ENCODE data around the gene EDN2. TPM values are rescaled to one million over a fixed set of nuclear protein-coding genes. Genes with fewer than 3 reads are reported as not detected.

EDN2 gene
- total RNA-seq, 1 experiment from 2014 or later, result 0.24 TPM

GRCh38 chr1:41483001-41483850 lies 1.3 kb downstream of the EDN2 start:
- Histone ChIP-seq H2BK20ac (ENCODE audit: low read depth, low read length, poor library complexity, severe bottlenecking) (no peak overlapping the region), H2BK12ac (ENCODE audit: insufficient read length, low read depth, low read length) (no peak overlapping the region), H2BK5ac (ENCODE audit: insufficient read length, low read length) (no peak overlapping the region), H2BK120ac (ENCODE audit: low read depth, low read length, poor library complexity, severe bottlenecking) (no peak overlapping the region), H3K27me3 (ENCODE audit: insufficient read depth, low read length) (no peaks in the 10 kb centered on the region), H3K4me2 (ENCODE audit: insufficient read depth, insufficient read length, low read length) (no peak overlapping the region), H3K18ac (ENCODE audit: insufficient read length, low read depth, low read length) (no peak overlapping the region), H4K91ac (ENCODE audit: insufficient read length, low read depth, low read length) (no peak overlapping the region), H3K23me2 (ENCODE audit: insufficient read length, low read depth, low read length, poor library complexity, severe bottlenecking) (no peaks in the 10 kb centered on the region), H3K4ac (ENCODE audit: low read depth, low read length) (no peak overlapping the region), H2AK5ac (ENCODE audit: insufficient read length, low read length) (no peak overlapping the region), H3T11ph (ENCODE audit: low read length) (no peak overlapping the region), H3K4me1 (ENCODE audit: insufficient read depth, low read length) (no peaks in the 10 kb centered on the region; the same call in 1 of the 2 replicates), H3K79me2 (ENCODE audit: insufficient read depth, low read length) (no peaks in the 10 kb centered on the region), H2BK15ac (ENCODE audit: low read depth, low read length) (no peak overlapping the region), H3K23ac (ENCODE audit: insufficient read length, low read depth, low read length) (no peak overlapping the region), H4K8ac (replicated peaks; ENCODE audit: insufficient read length, low read depth, low read length) (no peak overlapping the region), H3K9me3 (ENCODE audit: control insufficient read depth, low read depth, low read length) (no peaks in the 10 kb centered on the region), H3K79me1 (ENCODE audit: insufficient read depth, low read depth, low read length, poor library complexity, severe bottlenecking) (no peaks in the 10 kb centered on the region), H4K5ac (ENCODE audit: insufficient read length, low read depth, low read length) (no peak overlapping the region), H2AFZ (ENCODE audit: low read length) (no peak overlapping the region), H3K27ac (ENCODE audit: insufficient read length, low read depth, low read length) (no peak overlapping the region), H3K9ac (ENCODE audit: extremely low read depth, insufficient read length, low read length) (no peak overlapping the region), H3K14ac (ENCODE audit: insufficient read depth, low read length) (no peak overlapping the region), H4K20me1 (ENCODE audit: control insufficient read depth, insufficient read depth, insufficient read length) (no peaks in the 10 kb centered on the region), H3K56ac (ENCODE audit: insufficient read length, low read depth, low read length) (no peak overlapping the region)
- DNase-seq, result no peak
- no peaks in the 10 kb centered on the region for H3K36me3 Mint-ChIP-seq (ENCODE audit: insufficient read depth in 1 of 3, low read depth in 3 of 3)
- TF ChIP-seq, protein P1, sequence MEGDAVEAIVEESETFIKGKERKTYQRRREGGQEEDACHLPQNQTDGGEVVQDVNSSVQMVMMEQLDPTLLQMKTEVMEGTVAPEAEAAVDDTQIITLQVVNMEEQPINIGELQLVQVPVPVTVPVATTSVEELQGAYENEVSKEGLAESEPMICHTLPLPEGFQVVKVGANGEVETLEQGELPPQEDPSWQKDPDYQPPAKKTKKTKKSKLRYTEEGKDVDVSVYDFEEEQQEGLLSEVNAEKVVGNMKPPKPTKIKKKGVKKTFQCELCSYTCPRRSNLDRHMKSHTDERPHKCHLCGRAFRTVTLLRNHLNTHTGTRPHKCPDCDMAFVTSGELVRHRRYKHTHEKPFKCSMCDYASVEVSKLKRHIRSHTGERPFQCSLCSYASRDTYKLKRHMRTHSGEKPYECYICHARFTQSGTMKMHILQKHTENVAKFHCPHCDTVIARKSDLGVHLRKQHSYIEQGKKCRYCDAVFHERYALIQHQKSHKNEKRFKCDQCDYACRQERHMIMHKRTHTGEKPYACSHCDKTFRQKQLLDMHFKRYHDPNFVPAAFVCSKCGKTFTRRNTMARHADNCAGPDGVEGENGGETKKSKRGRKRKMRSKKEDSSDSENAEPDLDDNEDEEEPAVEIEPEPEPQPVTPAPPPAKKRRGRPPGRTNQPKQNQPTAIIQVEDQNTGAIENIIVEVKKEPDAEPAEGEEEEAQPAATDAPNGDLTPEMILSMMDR (conservative IDR thresholded peaks at IDR 0.05), result no peak
- peaks cover 4% of the 10 kb centered on the region for H3K27me3 Mint-ChIP-seq (ENCODE audit: low read depth)
- H3K4me1 Mint-ChIP-seq, result peaks cover 40 to 54% of the 10 kb centered on the region in 2 experiments
- no CpG with 5 or more reads among the region's 21 CpGs for WGBS (ENCODE audit: extremely low coverage, insufficient read length, low lambda C conversion rate)
- peak overlapping the region in 1 of 3 experiments; percentile 56; a peak in 1 of 7 replicates for H3K27ac Mint-ChIP-seq
- H3K9me3 Mint-ChIP-seq, result no peaks in the 10 kb centered on the region; a peak in 2 of 5 replicates
- no peak overlapping the region; a peak in 2 of 5 replicates for H3K4me3 Mint-ChIP-seq

All from H9 (cell line).